ENCODE measurements around the gene USE1.
"Not testable (repeated sequence)": the region's sequence is repeated elsewhere in the genome, so short reads cannot be mapped to it uniquely, and the experiment has no call there.

USE1 gene, protein sequence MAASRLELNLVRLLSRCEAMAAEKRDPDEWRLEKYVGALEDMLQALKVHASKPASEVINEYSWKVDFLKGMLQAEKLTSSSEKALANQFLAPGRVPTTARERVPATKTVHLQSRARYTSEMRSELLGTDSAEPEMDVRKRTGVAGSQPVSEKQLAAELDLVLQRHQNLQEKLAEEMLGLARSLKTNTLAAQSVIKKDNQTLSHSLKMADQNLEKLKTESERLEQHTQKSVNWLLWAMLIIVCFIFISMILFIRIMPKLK

DNA sequence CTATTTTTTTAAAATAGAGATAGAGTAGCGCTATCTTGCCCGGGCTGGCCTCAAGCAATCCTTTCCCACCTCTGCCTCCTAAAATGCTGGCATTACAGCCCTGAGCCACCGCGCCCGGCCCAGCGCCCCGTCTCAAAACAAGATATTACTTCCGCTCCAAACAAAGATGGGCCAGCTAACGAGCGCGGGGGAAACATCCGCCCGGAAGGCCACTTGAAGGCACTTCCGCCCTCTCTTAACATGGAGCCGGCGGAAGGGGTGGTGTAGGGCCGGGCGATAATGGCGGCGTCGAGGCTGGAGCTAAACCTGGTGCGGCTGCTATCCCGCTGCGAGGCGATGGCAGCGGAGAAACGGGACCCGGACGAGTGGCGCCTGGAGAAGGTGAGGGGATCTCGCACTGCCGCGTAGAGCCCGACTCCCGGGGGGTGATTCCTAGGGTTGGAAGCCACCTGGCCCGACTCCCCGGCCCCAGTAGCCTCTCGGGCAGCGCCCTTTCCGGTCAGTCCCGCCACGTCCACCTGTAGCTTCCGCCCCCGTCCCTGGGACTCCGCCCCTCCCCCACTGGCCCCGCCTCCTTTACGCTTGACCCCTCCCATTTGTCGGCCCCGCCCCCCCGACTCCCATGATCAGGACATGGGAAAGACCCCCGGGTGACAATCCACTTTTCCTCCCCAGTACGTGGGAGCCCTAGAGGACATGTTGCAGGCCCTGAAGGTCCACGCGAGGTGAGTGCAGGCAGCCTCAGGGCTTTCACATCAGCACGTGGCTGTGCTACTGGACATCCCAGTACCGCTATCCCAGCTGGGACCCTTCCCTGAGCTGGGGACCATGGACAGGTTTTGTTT, at the start of gene USE1:
Gene USE1 (plus strand): TSS at position 231 of the 845 bp plus-strand sequence. CDS start 49 bp downstream, at position 280.
- DNase-seq: peak; percentile 97

DNA sequence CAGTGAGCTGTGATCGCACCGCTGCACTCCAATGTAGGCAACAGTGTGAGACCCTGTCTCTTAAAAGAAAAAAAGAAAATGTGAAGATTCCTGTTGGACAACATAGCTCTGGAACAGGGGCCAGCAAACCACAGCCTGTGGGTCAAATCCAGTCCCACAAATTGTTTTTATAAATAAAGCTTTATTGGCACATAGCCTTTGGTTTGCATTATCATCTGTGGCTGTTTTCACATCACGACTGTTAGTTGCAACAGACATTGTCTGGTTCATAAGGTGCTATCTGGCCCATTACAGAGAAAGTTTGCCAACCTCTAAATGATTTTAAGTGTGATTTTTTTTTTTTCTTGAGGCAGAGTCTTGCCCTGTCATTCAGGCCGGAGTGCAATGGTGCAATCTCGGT, 49.4 kb upstream of the USE1 start:
- no peak for DNase-seq

DNA sequence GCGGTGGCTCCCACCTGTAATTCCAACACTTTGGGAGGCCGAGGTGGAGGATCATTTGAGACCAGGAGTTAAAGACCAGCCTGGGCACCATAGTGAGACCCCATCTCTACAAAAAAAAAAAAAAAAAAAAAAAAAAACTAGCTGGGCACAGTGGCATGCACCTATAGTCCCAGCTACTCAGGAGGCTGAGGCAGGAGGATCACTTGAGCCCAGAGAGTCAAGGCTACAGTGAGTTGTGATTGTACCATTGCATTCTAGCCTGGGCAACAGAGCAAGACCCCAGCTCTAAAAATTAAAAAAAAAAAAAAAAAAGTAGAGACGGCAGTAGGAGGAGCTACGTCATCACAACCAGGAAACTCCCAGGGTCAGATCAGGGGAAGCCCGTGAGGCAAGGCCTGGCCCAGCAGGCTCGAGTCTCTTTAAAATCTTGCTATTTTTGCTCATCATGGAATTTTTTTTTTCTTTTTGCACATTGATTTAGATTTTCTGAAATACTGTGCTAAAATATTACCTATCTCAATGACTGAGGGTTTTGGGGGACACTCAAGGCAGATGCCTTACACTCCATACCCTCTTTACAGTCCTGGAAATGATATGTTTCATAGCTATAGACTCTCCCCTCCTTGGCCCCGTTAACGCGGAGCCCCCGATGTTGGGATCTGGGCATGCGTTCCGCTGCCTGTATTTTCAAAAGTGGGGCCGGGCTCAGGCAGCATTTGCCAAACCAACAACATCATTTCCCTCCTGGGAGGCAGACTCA, 44.4 kb upstream of the USE1 start:
- no peak for DNase-seq

DNA sequence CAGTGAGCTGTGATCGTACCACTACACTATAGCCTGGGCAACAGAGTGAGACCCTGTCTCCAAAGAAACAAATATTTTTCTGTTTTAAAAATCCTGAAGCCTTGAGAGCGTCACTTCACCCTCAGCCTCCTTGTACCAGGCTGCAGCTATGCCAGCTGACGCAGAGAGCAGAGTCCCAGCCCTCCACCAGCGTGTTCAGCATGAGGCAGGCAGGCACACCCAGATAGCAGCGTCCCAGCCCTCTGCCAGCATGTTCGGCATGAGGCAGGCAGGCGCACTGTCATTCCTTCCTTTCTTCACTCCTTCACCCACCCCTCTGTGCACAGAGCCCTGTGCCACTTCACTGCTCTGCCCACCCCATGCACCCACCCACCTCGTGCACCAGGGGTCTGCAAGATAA, 43.3 kb upstream of the USE1 start:
- no peak for DNase-seq

DNA sequence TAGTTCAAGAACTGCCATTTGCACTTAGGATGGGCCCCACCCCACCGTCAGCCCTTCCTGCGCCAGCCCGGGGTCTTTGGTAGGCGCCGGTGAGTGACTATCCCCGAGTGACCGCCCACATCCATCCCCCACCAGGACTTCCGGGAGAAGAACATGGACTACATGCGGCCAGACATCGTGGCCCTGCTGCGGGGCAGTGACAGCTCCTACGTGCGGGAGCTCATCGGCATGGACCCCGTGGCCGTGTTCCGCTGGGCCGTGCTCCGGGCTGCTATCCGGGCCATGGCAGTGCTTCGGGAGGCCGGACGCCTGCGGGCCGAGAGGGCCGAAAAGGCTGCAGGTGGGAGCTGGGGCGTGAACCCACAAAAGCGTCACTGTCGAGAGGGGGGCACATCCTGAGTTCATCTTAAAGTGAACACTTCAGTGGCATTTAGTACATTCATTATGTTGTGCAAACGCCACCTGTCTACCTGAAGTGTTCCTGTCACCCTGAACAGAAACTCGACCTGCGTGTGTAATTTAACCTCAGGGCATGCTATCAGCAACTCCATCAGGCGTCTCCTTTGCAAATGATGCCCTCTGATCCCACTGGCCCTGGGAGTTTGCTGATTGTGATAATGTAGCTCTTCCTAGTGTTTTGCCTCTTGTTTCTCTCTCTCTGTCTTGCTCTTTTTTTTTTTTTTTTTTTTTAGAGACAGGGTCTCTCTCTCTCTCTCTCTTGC, 42.4 kb upstream of the USE1 start:
- no peak for DNase-seq

DNA sequence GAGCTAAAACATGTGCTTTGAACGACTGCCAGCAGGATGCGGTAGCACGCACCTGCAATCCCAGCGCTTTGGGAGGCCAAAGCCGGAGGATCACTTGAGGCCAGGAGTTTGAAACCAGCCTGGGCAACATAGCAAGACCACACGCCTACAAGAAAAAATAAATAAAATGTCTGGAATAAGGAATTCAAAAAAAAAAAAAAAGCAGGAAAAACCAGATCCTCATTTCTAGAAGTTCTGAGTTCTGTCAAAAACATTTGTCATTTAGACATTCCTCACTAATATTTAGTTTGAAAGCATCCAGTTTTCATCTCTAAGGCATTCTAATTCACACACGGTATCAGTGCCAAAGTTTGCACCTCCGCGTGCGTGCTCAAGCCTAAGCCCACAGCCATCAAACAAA, 36.9 kb upstream of the USE1 start:
- no peak for DNase-seq

DNA sequence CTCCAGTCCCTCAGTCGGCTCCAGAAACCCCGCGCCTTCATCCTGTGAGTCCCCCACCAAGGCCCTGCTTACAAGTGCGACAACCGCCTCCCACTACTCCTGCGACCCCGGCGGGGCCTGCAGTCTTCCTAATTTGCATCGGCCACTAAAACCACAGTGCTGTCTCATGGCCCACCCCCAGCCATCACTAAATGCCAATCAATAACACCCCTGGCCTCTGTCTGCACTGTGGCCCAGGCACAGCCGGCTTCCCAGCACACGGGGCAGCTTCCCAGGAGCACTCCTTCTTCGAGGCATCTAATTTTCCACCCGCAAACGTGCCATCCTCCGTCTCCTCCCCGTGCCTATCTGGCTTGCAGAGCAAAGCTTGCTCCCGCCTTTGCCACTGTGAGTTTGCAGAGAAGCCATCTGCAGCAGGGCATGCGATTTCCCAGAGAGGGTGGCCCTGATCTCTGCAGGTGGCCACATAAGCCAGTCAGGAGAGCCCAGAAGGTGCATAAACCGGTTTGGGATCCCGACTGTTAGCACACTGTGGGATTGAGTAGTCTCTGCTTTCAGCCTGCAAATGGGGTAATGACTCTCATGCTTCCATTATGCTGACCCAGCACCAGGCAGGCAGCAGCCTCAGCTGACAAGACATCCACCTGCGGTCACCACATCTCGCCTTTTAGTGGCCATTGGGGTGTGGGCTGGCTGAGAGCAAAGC, 34.0 kb upstream of the USE1 start:
- no peak for DNase-seq

DNA sequence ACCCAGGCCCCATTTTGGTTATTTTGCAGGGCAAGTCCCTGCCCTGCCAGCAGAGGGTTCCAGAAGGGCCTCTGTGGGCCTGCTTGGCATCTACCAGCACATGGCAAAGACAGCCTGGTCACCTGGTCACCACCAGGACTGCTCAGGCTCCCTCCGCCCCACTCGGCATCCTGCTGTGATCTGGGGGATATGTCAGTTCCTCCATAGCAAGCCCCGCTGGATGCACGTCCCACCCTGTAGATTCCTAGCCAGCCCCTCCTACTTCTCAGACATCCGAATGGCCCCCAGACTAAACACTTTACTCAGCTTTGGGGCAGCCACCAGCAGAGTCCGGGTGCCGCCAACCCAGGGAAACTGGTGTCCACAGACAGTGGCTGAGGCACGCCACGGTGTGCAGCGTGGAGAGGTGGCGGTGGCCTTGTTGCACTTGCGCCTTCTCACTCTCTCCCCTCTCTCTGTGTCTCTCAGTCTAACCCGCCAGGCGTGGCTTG, 31.8 kb upstream of the USE1 start:
- no peak for DNase-seq

DNA sequence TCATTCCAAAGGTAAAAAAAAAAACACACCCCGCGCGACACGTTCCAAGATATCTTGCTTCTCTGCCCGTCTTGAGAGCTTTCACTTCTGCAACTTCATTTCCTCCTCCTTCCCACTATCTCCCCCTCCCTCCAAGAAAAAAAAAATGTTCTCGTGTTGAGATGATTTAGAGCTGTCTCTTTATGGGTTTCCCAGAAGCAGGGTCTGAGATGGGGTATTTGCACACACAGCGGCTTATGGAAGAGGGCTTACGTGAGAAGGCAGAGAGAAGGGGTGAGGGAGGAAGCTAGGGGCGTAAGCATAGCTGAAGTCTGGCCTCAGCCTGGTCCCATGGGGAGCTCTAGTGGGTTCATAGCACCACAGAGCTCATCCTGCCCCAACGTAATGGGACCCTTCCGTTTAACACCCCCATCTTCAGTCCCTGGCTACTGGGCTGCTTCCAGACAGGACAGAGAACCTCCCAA, 31.3 kb upstream of the USE1 start:
- DNase-seq: no peak

DNA sequence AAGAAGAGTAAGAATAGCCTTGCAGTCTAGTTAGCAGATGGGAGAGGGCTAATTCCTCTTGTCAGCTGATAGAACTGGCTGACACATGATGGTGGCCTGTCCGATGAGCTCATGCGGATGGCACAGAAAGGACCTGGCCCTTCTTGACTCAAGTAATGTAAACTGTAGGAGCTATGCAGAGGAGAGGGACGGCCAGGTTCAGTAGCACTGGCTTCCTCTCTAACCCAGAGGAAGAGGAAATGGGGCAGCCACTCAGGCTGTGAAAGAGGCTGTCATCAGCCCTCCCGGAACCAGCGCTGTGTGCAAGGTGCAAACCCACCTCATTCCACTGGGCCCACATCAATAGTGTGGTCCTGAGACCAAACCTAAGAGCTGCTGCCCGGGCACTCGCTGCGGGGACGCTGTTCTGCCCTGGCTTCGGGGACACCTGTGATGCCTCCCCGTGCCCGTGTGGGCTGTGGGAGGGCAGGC, 30.8 kb upstream of the USE1 start:
- no peak for DNase-seq

DNA sequence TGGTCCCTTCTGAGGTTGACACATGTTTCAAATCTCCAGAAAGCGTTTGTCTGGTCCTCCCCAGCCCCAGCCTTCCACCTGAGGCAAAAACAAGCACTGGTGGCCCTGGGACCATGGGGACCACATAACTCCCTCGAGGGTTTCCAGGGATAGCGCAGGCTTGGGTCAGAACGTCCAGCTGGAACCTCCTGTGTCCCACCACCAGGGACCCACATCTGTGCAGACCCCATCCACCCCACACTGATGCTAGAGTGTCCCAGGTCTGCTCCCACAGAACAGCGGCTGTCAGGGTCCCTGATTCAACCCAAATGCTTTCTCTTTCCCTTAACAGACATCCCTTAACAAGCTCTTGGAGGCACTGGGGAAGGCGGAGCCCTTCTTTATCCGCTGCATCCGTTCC, 29.6 kb upstream of the USE1 start:
- no peak for DNase-seq

DNA sequence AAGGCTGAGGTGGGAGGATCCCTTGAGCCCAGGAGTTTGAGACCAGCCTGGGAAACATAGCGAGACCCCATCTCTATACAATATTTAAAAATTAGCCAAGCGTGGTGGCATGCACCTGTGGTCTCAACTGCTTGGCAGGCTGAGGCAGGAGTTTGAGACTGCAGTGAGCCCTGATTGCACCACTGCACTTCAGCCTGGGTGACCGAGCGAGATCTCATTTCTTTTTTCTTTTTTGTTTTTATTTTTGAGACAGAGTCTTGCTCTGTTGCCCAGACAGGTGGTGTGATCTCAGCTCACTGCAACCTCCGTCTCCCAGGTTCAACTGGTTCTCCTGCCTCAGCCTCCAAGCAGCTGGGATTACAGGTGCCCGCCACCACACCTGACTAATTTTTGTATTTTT, 23.4 kb upstream of the USE1 start:
- DNase-seq: not testable (repeated sequence)

DNA sequence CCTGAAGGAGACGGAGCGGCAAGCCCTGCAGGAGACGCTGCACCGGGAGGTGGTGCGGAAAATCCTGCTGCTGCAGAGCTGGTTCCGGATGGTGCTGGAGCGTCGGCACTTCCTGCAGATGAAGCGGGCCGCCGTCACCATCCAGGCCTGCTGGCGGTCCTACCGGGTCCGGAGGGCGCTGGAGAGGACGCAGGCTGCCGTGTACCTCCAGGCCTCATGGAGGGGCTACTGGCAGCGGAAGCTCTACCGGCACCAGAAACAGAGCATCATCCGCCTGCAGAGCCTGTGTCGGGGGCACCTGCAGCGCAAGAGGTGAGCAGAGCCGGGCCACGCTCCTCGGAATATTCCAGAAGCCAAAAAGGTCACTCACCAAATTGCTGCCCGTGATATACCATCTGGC, 22.4 kb upstream of the USE1 start:
- DNase-seq: no peak

DNA sequence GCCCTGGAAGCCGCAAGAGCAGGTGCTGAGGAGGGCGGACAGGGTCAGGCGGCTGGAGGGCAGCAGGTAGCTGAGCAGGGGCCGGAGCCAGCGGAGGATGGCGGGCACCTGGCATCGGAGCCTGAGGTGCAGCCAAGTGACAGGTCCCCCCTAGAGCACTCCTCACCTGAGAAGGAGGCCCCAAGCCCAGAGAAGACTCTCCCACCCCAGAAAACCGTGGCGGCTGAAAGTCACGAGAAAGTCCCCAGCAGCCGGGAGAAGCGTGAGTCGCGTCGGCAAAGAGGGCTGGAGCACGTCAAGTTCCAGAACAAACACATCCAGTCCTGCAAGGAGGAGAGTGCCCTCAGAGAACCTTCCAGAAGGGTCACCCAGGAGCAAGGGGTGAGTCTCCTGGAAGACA, 20.5 kb upstream of the USE1 start:
- DNase-seq: no peak

DNA sequence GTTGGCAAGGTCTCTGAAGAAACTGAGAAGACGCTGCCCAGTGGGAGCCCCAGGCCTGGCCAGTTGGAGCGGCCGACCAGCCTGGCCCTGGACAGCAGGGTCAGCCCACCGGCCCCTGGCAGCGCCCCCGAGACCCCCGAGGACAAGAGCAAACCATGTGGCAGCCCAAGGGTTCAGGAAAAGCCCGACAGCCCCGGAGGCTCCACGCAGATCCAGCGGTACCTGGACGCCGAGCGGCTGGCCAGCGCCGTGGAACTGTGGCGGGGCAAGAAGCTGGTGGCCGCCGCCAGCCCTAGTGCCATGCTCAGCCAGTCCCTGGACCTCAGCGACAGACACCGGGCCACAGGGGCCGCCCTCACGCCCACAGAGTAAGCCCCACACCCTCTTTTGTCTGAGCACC, 20.1 kb upstream of the USE1 start:
- DNase-seq: no peak

DNA sequence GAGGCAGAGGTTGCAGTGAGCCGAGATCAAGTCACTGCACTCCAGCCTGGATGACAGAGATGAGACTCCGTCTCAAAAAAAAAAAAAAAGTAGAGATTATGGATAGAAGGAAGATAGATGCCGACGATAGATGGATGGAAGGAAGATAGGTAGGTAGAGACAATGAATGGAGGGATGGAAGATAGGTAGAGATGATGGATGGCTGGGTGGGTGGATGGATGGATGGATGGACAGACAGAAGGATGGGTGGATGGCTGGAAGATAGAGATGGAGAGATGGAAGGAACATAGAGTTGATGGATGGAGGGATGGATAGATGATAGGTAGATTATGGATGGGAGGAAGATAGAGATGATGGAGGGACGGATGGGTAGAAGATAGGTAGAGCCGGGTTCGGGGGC, 18.5 kb upstream of the USE1 start:
- no peak for DNase-seq

DNA sequence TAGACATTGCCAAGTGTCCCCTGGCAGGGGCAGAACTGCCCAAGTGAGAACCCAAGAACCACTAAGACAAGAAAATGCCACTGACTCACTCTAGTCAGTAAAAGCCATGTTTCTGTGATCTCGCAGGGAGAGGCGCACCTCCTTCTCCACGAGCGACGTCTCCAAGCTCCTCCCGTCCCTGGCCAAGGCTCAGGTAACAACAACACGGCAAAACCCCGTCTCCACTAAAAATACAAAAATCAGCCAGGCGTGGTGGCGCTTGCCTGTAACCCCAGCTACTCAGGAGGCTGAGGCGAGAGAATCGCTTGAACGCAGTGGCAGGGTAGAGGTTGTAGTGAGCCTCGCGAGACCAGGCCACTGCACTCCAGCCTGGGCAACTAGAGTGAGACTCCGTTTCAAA, 17.5 kb upstream of the USE1 start:
- DNase-seq: no peak

DNA sequence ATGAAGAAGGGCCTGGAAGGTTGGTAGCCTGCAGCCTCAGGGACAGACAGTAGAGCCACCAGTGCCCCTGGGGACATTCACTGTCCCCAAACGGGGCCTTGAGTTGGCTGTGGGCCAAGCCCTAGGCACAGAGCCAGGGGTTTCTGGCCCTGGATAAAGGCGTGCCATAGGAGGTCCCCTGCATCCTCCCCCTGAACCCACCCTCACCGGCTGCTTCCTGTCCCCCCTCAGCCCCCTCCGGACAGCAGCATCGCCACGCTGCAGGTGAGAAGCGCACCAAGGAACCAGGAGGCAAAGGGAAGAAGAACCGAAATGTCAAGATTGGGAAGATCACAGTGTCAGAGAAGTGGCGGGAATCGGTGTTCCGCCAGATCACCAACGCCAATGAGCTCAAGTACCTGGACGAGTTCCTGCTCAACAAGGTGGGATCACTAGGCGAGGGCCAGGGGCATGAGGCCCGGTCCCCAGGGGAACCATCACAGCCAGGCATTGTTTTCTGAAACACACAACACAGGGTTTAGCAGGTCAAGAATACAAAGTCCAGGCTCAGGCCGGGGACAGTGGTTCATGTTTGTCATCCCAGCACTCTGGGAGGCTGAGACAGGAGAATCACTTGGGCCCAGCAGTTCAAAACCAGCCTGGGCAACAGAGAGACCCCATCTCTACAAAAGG, 14.6 kb upstream of the USE1 start:
- no peak for DNase-seq

DNA sequence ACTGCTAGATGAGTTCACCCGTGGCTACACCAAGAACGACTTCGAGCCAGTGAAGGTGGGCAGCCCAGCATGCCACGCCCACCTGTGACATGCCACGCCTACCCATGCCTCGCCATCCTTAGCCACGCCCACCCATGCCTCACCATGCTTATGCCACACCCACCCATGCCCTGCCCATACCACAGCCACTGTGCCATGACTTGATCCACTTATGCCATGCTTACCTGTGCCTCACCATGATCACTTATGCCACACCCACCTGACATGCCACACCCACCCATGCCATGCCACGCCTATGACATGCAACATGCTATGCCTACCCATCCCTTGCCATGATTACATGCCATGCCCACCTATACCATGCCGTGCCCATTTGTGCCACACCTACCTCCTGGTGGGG, 12.9 kb upstream of the USE1 start:
- no peak for DNase-seq

DNA sequence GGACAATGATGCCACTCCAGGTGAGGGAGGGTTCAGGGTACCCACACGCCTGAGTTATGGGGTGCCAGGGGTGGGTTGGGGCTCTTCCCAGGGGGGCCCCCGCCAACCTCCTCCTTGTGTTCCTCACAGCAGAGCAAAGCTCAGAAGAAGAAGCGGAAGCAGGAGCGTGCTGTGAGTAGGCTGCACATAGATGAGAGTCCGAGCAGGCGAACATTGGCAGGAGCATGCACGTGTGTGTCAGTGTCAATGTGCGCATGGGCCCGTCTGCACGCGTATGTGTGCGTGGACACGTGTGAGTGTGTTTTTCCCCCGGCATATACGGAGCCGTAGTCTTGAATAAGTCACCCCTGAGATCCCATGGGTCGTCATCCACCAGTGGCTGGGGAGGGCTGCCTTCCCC, 12.4 kb upstream of the USE1 start:
- DNase-seq: no peak

All from OCI-M1 (cell line).